Frontal cortex (tissue), 4 donors: ENCODE data around the gene GRM4. TPM values are rescaled to one million over a fixed set of nuclear protein-coding genes. Genes with fewer than 3 reads are reported as not detected.

Experiments used
- DNase-seq, 2 donors: peaks; one replicate each; pipeline ENCODE4 v3.0.0; 2012; ENCODE audit warnings: low spot score in 2 of 2
- FAIRE-seq: peaks from 2 replicates; lab custom pipeline; 2012; peaks lifted over from hg19 to GRCh38; lab: Jason Lieb, UNC
- total RNA-seq: library from RNA; depleted of rRNA; stranded (reverse); fragments of >200 nt; gene quantifications from one replicate; pipeline ENCODE4 v1.2.3, GENCODE V29; 2014
- donor health status: control.
- donor health status: control.
- donor health status: control.

Gene GRM4
- total RNA-seq, 1 donor from 2014 or later, result 3.7 TPM

DNA sequence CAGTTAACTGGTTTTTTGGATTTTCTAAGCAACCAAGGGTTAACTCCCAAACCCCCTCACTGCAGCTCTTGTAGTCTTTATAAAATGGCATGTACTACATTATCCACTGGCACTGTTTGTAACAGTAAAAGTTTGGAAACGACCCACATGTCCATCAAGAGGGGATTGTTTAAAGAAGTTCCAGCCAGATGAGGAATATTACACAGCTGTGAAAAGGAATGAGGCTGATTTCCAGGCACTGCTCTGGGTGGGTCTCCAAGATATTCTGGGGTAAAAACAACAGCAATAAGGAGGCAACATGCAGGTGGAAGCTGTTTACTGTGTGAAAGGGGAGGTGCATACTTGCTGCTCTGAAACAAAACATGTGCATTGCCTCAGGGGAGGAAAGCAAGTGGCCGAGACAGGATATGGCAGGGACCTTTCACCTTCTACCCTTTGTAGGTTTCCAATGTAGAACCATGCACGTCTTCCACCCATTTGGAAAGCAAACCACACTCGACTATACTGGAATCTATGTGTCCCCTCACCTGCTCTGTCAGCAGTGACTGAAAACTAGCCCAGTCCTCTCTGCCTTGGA, 51.9 kb downstream of the GRM4 start:
- DNase-seq (no peak), FAIRE-seq (no peak)

DNA sequence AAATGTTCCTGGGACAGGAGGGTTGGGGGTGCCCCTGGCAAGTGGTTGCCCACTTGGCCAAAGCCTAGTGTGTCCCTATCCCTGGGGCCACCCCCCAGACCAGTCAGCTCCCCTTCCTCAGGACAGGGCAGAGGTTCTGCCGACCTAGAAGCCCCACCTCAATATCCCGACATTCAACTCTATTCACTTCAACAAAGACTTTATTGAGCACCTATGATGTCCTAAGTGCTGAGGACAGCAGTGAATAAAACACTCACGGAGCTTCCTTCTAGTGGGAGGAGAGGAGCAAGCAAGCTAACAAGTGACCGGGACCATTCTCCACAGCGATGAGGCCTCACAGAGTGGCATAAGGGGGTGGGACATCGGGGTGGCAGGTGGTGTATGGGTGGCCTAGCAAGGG, 52.7 kb downstream of the GRM4 start:
- DNase-seq (no peak), FAIRE-seq (no peak)

DNA sequence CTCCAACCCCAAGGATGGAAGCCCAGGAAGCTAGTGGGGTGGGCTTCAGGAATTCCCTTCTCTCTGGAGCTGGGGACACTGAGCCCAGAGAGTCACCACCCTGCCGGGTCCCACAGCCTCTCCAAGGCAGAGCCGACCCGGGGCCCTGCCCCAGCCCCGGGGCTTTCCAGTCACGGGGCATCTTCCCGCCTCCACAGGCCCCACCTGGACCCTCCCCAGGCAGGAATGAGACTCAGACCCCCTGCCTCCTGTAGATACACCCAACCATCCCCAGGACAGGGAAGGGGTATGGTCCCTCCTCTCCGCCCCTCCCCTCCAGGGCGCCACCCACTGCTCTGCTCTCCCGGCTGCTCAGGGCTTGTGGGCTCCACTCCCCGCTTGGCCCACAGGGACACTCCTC, 53.3 kb downstream of the GRM4 start:
- FAIRE-seq (no peak), DNase-seq (no peak)

DNA sequence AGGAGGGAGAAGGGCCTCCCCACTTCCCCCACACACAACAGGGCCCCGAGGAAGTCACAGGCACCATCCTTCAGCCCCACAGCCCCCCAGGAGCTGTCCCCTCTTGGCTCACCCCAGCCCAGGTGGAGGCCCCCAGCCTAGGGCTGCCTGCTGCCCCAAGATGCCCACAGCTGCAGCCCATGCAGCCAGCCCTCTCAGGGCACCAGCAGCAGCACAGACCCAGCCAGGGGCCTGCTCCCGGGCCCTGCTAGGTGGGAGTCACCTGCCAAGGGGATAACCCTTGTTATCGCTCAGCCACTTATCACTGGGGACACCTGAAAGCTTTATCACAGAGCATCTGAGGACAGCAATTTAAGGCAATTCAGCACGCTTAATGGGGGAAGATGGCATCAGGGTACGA, 55.0 kb downstream of the GRM4 start:
- FAIRE-seq, result no peak
- DNase-seq, result no peak

DNA sequence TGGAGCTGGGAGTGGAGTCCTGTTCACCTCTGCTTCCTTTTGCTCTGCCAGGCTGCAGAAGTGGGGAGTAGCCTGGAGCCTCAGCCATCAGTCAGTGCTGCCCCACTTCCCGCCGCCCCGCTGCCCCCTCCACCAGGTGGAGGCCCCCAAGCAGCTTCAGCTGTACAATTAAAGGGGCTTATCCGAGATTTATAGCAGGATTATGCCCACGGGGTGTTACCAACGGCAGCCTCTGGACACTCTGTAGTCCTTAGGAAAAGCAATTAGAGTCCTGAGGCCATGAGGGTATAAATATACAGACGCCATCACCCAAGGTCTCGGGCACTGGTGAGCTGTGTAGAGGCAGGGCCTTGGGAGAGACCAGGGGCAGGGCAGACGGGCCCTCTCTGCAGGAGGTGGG, 55.4 kb downstream of the GRM4 start:
- DNase-seq (no peak), FAIRE-seq (no peak)

DNA sequence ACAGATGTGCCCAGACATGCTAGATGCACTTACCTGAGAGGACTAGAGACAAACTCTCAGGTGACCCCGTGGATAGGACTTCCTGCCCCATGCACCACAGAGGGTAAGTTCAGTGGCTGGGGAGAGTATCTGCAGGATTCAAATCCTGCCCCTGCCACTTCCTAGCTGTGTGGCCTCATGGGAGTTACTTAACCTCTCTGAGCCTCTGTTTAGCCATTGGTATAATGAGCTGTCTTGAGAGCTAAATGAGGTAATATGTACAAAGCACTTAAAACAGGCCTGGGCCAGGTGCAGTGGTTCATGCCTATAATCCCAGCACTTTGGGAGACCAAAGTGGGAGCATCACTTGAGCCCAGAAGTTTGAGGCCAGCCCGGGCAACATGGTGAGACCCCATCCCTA, 59.3 kb downstream of the GRM4 start:
- DNase-seq (no peak), FAIRE-seq (no peak)

DNA sequence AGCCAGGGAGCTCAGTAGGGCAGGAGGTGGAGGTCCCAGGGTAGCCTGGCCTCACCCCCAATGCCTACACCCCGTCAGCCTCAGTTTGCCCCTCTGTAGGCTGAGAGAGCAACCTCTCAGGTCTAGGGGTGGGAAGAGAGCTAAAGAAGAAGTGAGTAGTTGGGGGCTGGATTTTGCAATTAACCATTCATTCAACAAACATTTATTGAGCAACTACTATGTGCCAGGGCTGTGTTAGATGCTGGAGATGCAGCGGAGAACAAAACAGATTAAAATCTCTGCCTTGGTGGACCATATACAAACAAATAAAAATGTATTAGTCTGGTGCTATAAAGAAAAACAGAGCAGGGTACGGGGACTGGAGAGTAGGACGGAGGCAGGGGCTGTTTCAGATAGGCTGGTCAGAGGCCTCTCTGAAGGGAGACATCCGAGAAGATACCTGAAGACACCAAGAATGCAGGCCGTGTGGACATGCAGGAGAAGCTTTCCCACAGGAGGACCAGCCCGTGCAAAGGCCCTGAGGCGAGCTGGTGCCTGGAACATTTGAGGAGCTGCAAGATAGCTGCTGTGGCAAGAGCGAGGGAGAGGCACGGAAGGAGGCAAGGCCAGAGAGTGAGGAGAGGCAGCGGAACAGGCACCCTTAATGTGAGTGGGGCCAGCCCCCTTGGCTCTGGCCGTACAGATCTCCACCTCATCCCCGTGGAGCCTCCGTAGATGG, 60.3 kb downstream of the GRM4 start:
- DNase-seq, result no peak
- FAIRE-seq, result no peak

DNA sequence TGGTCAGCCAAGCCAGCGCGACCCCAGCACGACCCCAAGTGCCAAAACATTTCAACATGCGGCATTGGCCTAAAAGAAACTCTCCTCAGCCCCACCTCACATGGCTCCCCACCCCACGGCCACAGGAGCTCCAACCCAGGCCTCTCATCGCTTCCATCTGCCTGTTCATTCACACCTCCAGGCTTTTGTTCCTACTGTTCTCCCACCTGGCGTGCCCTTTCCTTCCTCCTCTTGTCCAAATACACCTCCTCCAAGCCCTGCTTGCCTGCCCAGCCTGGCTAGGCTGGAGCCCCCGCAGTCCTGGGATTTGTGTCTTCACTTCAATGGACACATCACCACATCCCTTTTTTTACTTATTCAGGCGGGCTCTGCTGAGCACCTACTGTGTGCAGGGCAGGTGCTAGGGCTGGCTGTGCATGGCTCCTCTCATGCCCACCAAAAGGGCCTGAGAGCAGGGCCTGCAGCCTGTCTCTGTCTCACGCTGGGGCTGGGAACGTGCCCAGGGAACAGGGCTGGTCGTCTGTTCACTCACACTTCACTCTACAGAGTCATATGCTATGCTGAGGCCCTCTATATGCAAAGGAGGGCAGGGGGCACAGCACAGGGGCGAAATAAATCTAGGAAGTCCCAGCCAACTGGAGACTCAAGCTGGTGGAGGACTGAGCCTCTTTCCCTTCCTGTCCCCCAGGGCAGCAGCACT, 61.1 kb downstream of the GRM4 start:
- no peak for FAIRE-seq
- no peak for DNase-seq

DNA sequence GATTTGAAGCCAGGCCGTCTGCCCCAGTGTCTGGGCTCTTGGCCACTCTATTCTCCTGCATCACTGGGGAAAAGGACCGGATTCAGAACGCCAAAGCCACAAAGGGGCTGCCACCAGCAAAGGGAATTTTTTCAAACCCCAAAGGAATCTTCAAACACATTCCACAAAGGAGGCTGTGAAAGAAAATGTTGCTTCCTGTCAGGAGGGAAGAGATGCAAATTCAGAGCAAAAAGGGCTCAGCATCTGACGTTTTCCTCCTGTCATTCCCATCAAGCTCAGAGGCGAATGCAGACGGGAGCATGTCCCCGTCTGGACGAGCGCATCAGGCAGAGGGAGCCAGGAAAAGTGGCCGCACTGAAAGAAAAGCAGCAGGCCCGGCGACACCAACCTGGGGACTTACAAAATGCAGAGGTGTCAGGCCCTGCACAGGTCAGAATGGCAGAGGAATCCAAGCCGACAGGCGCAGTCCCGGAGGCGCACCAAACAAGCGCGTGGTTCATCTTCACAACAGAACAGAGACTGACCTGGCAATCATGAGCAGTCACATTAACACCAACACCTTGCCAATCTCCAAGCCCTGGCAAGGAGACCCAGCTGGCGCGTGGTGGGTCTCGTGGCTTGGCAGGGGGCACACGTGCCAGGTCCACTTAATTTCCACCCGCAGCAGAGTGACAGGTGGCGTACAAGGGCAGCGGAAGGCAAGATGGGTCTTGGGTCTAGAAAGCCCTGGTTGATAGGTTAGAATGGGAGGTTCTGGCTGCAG, 62.8 kb downstream of the GRM4 start:
- FAIRE-seq (no peak), DNase-seq (no peak)

DNA sequence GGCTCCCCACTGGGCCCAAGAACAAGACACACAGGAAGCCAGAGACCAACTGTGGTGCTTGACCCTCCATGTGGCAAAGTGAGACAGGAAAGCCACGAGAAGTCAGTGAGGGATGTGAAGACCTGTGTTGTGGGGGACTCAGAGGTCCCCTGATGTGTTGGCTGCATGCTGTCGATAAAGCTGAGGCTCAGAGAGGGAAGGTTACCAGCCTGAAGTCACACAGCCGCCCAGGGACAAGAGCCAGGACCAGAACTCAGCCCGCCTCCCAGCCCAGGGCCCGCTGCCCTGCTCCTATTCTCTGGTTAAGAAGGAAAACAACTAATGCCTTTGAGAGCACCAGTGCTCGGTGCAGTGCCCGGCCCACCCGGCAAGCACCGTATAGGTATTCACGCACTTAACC, 63.5 kb downstream of the GRM4 start:
- DNase-seq (no peak), FAIRE-seq (no peak)

DNA sequence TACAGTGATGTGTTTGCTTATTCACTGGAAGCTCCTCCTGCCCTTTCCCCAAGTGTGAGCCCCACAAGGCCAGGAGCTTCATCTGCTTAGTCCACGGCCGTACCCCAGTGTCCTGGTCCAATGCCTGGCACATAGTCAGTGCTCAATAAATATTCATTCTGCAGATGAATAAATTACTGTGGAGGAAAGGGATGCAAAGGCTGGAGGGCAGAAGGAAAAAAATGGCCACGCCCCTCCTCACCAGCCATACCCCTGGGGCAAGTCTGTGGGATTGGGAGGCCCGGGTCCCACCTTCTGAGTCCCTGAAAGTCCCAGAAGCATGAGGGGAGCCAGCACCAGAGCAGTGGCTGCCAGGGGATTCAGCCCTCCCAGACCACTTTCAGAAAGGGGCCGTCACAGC, 65.5 kb downstream of the GRM4 start:
- no peak for FAIRE-seq
- no peak for DNase-seq

DNA sequence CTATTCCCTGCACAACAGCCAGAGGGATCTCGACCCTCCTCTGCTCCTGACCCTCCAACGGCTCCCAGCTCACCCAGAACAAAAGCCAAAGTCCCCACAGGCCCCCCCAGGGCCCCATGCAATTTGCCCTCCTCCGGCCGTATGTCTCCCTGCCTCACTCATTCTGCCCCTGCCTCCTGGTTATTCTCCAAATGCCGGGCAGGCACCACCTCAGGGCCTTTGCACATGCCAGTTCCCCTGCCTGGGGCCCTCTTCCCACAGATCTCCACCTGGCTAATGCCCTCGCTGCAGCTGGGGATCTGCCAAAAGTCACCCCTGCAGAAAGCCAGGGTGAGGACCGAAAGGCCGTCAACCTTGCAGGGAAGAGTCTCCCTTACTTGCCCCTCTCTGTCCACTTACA, 66.0 kb downstream of the GRM4 start:
- DNase-seq (no peak), FAIRE-seq (no peak)

DNA sequence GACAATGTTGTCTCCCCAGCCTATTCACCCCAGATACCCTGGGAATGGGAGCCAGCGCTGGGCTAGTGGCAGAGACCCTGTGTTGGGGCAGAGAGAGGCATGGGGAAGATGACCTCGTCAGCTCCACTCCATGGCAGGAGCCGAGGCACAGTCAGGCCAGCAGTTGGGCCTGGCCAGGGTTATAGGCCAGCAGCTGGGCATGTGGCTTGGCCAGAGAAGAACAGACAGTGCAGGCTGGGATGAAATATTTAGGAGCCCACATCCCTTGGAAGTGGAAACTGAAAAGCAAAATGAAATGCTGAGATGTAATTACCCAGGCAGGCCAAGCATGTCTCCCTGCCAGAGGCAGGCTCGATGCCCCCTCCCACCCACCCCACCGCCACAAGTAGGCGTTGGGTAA, 70.0 kb downstream of the GRM4 start:
- DNase-seq (no peak), FAIRE-seq (no peak)

DNA sequence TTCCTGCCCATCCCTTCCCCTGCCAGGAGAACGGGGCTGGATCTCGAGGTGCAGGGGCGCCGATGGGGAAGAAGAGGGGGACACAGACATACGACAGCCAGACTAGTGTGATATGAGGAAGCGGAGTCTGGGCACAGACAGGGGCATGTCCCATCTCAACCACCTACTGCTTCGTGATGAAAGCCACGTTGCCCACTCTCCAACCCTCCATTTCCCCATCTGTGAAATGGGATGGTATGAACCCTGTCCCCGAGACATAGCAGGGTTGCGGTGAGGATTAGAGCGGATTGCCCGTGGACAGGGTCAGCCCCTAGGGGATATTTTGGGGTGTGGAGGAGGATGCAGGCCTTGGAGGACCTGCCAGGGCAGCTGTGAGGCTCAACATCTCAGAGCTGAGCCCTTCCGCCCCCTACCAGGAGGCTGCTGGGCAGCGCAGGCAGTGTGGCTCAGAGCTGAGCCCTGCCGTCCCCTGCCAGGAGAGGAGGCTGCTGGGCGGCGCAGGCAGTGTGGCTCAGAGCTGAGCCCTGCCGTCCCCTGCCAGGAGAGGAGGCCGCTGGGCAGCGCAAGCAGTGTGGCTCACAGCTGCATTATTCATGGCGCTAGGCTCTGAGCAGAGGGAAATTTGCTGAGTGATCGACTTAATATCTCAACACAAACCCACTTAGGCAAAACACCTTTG, 71.7 kb downstream of the GRM4 start:
- no peak for DNase-seq
- no peak for FAIRE-seq

DNA sequence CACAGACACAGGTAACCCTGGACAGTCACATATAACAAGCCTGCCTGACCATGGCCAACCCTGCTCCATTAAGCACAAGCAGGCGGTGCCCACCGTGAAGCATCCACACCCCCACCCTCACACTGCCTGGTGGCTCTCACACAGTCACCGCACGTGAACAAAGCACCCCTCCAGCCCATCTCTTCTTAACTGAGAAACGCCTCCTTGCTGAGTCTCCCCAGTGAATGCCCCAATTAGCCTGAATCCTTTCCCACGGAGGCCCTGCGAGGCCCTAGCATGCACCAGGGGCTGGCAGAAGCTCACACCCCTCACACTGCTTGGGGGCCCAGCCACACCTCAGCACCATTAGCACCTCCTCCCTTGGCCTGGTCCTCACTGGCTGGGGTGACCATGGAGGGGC, 72.3 kb downstream of the GRM4 start:
- DNase-seq (no peak), FAIRE-seq (no peak)

DNA sequence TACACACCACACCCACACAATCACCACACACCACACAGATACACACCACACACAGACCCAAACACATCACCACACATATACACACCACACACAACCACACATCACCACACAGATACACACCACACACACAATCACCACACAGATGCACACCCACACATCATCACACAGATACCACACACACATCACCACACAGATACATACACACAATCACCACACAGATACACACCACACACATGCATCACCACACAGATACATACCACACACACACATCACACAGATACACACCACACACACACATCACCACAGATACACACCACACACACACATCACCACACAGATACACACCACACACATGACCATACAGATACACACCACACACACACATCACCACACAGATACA, 73.2 kb downstream of the GRM4 start:
- FAIRE-seq (no peak), DNase-seq (no peak)

DNA sequence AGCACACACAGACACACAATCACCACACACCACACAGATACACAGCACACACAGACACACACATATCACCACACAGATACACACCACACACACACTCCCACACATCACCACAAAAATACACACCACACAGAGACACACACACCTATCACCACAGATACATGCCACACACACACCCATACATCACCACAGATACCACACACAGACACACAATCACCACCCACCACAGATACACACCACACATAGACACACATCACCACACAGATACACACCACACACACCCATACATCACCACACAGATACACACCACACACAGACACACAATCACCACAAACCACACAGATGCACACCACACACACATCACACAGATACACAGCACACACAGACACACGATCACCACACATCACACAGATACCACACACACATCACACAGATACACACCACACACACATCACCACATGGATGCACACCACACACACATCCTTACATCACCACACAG, 74.0 kb downstream of the GRM4 start:
- no peak for DNase-seq
- FAIRE-seq, result no peak

DNA sequence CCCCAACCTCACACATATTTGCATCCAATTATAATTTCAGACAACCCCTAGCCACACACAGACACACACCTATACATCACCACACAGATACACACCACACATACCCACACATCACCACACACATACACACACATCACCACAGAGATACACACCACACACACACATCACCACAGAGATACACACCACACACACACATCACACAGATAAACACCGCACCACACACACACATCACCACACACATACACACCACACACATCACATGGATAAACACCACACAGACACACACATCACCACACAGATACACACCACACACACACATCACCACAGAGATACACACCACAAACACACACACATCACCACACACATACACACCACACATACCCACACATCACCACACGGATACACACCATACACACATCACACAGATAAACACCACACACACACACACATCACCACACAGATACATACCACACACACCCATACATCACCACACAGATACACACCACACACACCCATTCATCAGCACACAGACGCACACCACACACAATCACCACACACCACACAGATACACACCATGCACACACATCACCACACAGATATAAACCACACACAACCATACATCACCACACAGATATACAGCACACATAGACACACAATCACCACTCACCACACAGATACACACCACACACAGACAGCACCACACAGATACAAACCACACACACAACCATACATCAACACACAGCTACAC, 74.6 kb downstream of the GRM4 start:
- FAIRE-seq (no peak), DNase-seq (no peak)

DNA sequence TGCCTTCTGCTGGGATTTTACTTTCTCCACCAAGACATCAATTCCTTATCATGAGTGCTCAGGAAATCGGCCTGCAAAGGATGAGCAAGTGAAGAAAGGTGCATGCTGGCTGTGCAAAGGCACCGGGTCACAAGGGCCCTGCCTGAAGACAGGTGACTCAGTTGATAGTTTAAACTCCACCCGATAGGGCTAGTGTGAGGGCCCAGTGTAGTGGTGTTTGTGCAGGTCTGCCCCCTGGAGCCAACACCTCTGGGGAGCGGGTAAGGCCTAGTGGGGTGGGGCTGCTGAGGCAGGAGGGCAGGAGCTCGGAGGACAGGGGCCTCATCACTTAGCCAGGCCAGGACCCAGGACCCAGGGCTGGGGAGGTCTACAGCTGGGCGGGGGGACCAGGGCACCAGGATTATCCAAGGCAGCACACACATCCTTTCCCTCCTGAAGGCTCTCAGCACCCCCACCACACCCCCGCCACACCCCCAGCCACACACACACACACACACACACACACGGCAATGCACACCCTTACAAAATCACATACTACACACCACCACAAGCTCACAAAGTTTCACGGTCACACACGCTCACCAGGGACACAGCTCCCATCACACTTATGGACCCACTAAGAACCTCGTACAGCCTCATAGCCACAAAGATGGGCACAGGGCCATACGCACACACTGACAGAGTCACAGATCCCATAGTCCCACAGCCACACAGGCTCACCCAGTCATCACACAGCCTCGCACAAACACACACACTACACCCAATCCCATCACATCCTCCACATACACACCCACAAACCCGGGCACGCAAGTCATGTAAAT, 75.4 kb downstream of the GRM4 start:
- no peak for FAIRE-seq
- DNase-seq, result no peak
